AG08395 (cell line): ENCODE results near the gene ST6GALNAC4.
A peak's percentile ranks its signal among the peaks of the same experiment; 100 is the strongest.
"Not testable (repeated sequence)": the region's sequence is repeated elsewhere in the genome, so short reads cannot be mapped to it uniquely, and the experiment has no call there.

Source experiments
- DNase-seq: peaks from one replicate; pipeline ENCODE4 v3.0.0; 2012; ENCODE audit warnings: mixed read lengths, low spot score

ST6GALNAC4 gene

GRCh38 chr9:127870153-127870491 is 46.7 kb downstream of the ST6GALNAC4 start:
- not testable (repeated sequence) for DNase-seq

- DNase-seq = peak; percentile 93
Observed at GRCh38 chr9:127869310-127870152, 47.3 kb downstream of the ST6GALNAC4 start.

GRCh38 chr9:127868278-127868902 is 48.5 kb downstream of the ST6GALNAC4 start:
- DNase-seq = no peak

- no peak for DNase-seq
Observed at GRCh38 chr9:127867356-127868277, 49.2 kb downstream of the ST6GALNAC4 start.

GRCh38 chr9:127866535-127866934 is 50.3 kb downstream of the ST6GALNAC4 start:
- DNase-seq = no peak

GRCh38 chr9:127865645-127866464 is 51.0 kb downstream of the ST6GALNAC4 start:
- no peak for DNase-seq

- no peak for DNase-seq
Observed at GRCh38 chr9:127863191-127863621, 53.6 kb downstream of the ST6GALNAC4 start.

GRCh38 chr9:127862075-127863011 is 54.5 kb downstream of the ST6GALNAC4 start:
- no peak for DNase-seq

GRCh38 chr9:127860779-127861178 is 56.1 kb downstream of the ST6GALNAC4 start:
- DNase-seq = no peak

GRCh38 chr9:127860260-127860659 is 56.6 kb downstream of the ST6GALNAC4 start:
- DNase-seq = no peak

GRCh38 chr9:127858041-127858512 is 58.8 kb downstream of the ST6GALNAC4 start:
- no peak for DNase-seq
